Keratinocyte (primary cell): ENCODE data around the gene EVC. TPM values are rescaled to one million over a fixed set of nuclear protein-coding genes. Genes with fewer than 3 reads are reported as not detected.

Source experiments
- DNase-seq: peaks from one replicate; pipeline ENCODE4 v3.0.0-alpha.2; 2011; ENCODE audit warnings: low read depth, missing footprints, low spot score
- FAIRE-seq: peaks from 2 replicates; lab custom pipeline; 2011; peaks lifted over from hg19 to GRCh38; lab: Jason Lieb, UNC
- H2AFZ ChIP-seq: 2 replicates; pipeline ENCODE4 v1.6.0; 2012; ENCODE audit warnings: low read length, control low read depth, inconsistent platforms; ENCODE audit not compliant: control insufficient read depth
- H3K27ac ChIP-seq: 2 replicates; pipeline ENCODE4 v1.5.1; 2011; ENCODE audit warnings: low read length; ENCODE audit not compliant: control insufficient read depth, insufficient read depth
- H3K27me3 ChIP-seq: 3 replicates; pipeline ENCODE4 v1.6.0; 2011; ENCODE audit warnings: low read length; ENCODE audit not compliant: control insufficient read depth, insufficient read depth; ENCODE audit errors: extremely low read depth
- H3K36me3 ChIP-seq, 2 experiments: 2 replicates in 1 of 2; 3 replicates in 1 of 2; pipeline ENCODE4 v1.5.1; 2011; ENCODE audit warnings: low read length in 2 of 2, mild to moderate bottlenecking in 1 of 2; ENCODE audit not compliant: control insufficient read depth in 2 of 2, insufficient read depth in 2 of 2; ENCODE audit errors: extremely low read depth in 1 of 2
- H3K4me1 ChIP-seq: 3 replicates; pipeline ENCODE4 v1.5.1; 2011; ENCODE audit warnings: low read length; ENCODE audit not compliant: control insufficient read depth, insufficient read depth; ENCODE audit errors: extremely low read depth
- H3K4me2 ChIP-seq: 3 replicates; pipeline ENCODE4 v1.6.0; 2011; ENCODE audit warnings: low read depth, low read length; ENCODE audit not compliant: control insufficient read depth, insufficient read depth; ENCODE audit errors: extremely low read depth
- H3K4me3 ChIP-seq, 3 experiments: fragments of 200-600 bp in 1 of 3; sonication (generic) in 1 of 3; 2 replicates in 2 of 3; 3 replicates in 1 of 3; pipeline ENCODE4 v1.5.1; 2011 to 2016; ENCODE audit warnings: low read length in 3 of 3, mild to moderate bottlenecking in 3 of 3, control low read depth in 2 of 3, inconsistent platforms in 1 of 3, low read depth in 1 of 3, mixed read lengths in 1 of 3, mixed run types in 1 of 3, moderate library complexity in 1 of 3; ENCODE audit not compliant: control insufficient read depth in 2 of 3, insufficient read depth in 2 of 3; ENCODE audit errors: extremely low read depth in 1 of 3
- H3K79me2 ChIP-seq: 2 replicates; pipeline ENCODE4 v1.6.0; 2012; ENCODE audit warnings: low read length; ENCODE audit not compliant: control insufficient read depth, insufficient read depth
- H3K9ac ChIP-seq: 3 replicates; pipeline ENCODE4 v1.6.0; 2011; ENCODE audit warnings: low read length; ENCODE audit not compliant: control insufficient read depth, insufficient read depth; ENCODE audit errors: extremely low read depth
- H3K9me1 ChIP-seq: 3 replicates; pipeline ENCODE4 v1.6.0; 2011; ENCODE audit warnings: low read length; ENCODE audit not compliant: control insufficient read depth, insufficient read depth; ENCODE audit errors: extremely low read depth
- H3K9me3 ChIP-seq: 2 replicates; pipeline ENCODE4 v1.5.1; 2012; ENCODE audit warnings: low read depth, low read length; ENCODE audit not compliant: control insufficient read depth
- H4K20me1 ChIP-seq: 3 replicates; pipeline ENCODE4 v1.6.0; 2011; ENCODE audit warnings: low read length; ENCODE audit not compliant: control insufficient read depth, insufficient read depth; ENCODE audit errors: extremely low read depth
- EZH2 ChIP-seq: IDR thresholded peaks from one replicate; pipeline ENCODE4 v1.6.1; 2012; ENCODE audit warnings: inconsistent platforms, mild to moderate bottlenecking, low read length, moderate library complexity
- dilution Hi-C: fragments of 300-500 bp; cut with MboI; formaldehyde crosslinking; loops from one replicate; pipeline ENCODE4 v1.7.0; 2020; ENCODE audit warnings: low sequenced_read_pairs; ENCODE audit not compliant: extremely low pct_ligation_motif_present
- polyA plus RNA-seq, 5 experiments: library from polyadenylated mRNA; depleted of rRNA in 3 of 5; stranded (reverse) in 3 of 5; stranded (forward) in 1 of 5; unstranded in 1 of 5; fragments of >200 nt; gene quantifications; 1 replicate in 1 of 5; 2 replicates in 3 of 5; 3 replicates in 1 of 5; pipeline versions ENCODE4 v1.2.1 to v1.2.3, GENCODE V29; 2011 to 2012; ENCODE audit warnings: missing spikeins in 2 of 5, low read depth in 1 of 5, low replicate concordance in 1 of 5
- TF ChIP-seq, protein P1 (sequence below), 3 experiments: IDR thresholded peaks in 1 of 3; conservative IDR thresholded peaks in 1 of 3; optimal IDR thresholded peaks in 1 of 3; 2 replicates in 2 of 3; 3 replicates in 1 of 3; pipeline versions ENCODE3 to v1.5.1; 2011; ENCODE audit warnings: low read length in 3 of 3, mild to moderate bottlenecking in 3 of 3, moderate library complexity in 2 of 3, control low read depth in 1 of 3, inconsistent platforms in 1 of 3; ENCODE audit not compliant: insufficient read depth in 2 of 3; ENCODE audit errors: extremely low read depth in 1 of 3

The EVC gene
- polyA plus RNA-seq, 1 donor (not counting 4 experiments of a cell fraction or from before 2014, with no cell fraction given), result 7.3 TPM

DNA sequence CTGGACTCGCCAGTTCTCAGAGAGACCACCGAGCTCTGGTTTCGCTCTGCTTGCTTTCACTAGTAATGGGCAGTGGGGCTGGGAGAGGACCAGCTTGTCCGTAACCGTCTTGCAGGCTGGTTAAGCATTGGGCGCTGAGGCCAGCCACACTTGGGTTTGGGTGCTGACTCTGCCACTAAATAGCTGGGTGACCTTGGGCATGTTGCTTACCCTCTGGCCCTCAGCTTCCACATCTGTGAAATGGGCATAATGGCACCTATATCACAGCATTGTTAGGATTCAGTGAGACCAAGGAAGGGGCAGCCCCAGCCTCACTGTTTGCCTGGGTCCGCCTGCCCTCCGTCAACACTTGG lies 43.5 kb downstream of the EVC start:
- Histone ChIP-seq H3K9ac (peak overlapping the region; percentile 36), H4K20me1 (no peaks in the 10 kb centered on the region), H2AFZ (no peak overlapping the region), H3K4me3 (no peak overlapping the region), H3K9me1 (no peaks in the 10 kb centered on the region), H3K9me3 (peaks cover 6% of the 10 kb centered on the region), H3K4me1 (peaks cover 35% of the 10 kb centered on the region), H3K4me2 (no peak overlapping the region), H3K27ac (peak overlapping the region; percentile 63), H3K36me3 (peaks cover 37 to 68% of the 10 kb centered on the region in 2 experiments), H3K79me2 (no peaks in the 10 kb centered on the region), H3K27me3 (no peaks in the 10 kb centered on the region)
- dilution Hi-C loops, result no loop called here
- no peak for TF ChIP-seq EZH2
- TF ChIP-seq, protein P1, sequence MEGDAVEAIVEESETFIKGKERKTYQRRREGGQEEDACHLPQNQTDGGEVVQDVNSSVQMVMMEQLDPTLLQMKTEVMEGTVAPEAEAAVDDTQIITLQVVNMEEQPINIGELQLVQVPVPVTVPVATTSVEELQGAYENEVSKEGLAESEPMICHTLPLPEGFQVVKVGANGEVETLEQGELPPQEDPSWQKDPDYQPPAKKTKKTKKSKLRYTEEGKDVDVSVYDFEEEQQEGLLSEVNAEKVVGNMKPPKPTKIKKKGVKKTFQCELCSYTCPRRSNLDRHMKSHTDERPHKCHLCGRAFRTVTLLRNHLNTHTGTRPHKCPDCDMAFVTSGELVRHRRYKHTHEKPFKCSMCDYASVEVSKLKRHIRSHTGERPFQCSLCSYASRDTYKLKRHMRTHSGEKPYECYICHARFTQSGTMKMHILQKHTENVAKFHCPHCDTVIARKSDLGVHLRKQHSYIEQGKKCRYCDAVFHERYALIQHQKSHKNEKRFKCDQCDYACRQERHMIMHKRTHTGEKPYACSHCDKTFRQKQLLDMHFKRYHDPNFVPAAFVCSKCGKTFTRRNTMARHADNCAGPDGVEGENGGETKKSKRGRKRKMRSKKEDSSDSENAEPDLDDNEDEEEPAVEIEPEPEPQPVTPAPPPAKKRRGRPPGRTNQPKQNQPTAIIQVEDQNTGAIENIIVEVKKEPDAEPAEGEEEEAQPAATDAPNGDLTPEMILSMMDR (optimal IDR thresholded peaks at IDR 0.05 in 1 of 3, IDR thresholded peaks at IDR 0.05 in 1 of 3, conservative IDR thresholded peaks at IDR 0.05 in 1 of 3; ENCODE audit: extremely low read depth in 1 of 3, insufficient read depth in 2 of 3, low read length in 3 of 3), result no peak
- no peak for FAIRE-seq
- no peak for DNase-seq

DNA sequence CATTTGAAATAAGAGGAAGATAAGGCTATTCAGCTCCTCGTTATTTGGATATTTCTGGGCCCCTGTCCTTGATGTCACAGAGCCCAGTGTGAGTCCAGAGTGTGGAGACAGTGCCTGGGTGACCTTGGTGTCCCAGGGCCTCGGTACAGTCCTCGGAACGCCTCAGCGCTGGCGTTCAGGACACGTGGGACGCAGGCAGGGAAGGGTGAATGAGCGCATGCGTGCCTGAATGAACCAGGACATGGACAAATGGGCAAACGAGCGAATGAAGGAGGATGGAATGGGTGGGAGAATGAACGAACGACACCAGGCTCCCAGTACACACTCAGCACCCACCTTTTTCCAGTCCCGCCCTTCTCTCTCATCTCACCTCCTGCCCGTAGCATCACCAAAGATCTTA lies 44.2 kb downstream of the EVC start:
- peaks cover 32 to 66% of the 10 kb centered on the region in 2 experiments for H3K36me3 ChIP-seq
- no peaks in the 10 kb centered on the region for H3K9me1 ChIP-seq
- no peak overlapping the region for H3K4me2 ChIP-seq
- dilution Hi-C loops, result no loop called here
- H3K4me3 ChIP-seq, result no peak overlapping the region
- no peak overlapping the region for H3K9ac ChIP-seq
- H3K27me3 ChIP-seq, result no peaks in the 10 kb centered on the region
- peaks cover 6% of the 10 kb centered on the region for H3K9me3 ChIP-seq
- FAIRE-seq (no peak), DNase-seq (no peak)
- TF ChIP-seq, protein P1 (optimal IDR thresholded peaks at IDR 0.05 in 1 of 3, IDR thresholded peaks at IDR 0.05 in 1 of 3, conservative IDR thresholded peaks at IDR 0.05 in 1 of 3; ENCODE audit: extremely low read depth in 1 of 3, insufficient read depth in 2 of 3, low read length in 3 of 3), result no peak
- no peak for TF ChIP-seq EZH2
- peaks cover 42% of the 10 kb centered on the region for H3K4me1 ChIP-seq
- peaks cover 3% of the 10 kb centered on the region for H3K79me2 ChIP-seq
- H4K20me1 ChIP-seq, result no peaks in the 10 kb centered on the region
- H3K27ac ChIP-seq, result no peak overlapping the region
- no peak overlapping the region for H2AFZ ChIP-seq
